IMR-90 (cell line): ENCODE measurements around the gene GOLT1B. TPM values are rescaled to one million over a fixed set of nuclear protein-coding genes. Genes with fewer than 3 reads are reported as not detected.

ENCODE experiments used
- ATAC-seq: fragments of 200-7000 bp; cut with Tn5 transposase; 2 replicates; pipeline ENCODE4 v1.9.1; 2020; ENCODE audit warnings: low read depth, mild to moderate bottlenecking, moderate library complexity
- BruUV-seq: library from RNA; stranded (reverse); fragments of 400-500 nt; replicated peaks from 2 replicates; lab custom pipeline; 2021; lab: Mats Ljungman, UMichigan
- CTCF ChIA-PET: fragments of 300-600 bp; formaldehyde crosslinking; extraction: SDS; loops from one replicate; lab custom pipeline; 2021; ENCODE audit warnings: antibody characterized with exemption; lab: Yijun Ruan, JAX
- POLR2A ChIA-PET: fragments of 300-600 bp; sonication (Branson Sonifier 250); formaldehyde crosslinking; loops from one replicate; lab custom pipeline; 2022; ENCODE audit warnings: antibody characterized with exemption; ENCODE audit not compliant: unreplicated experiment; lab: Charles Lee
- DNase-seq: peaks from one replicate; pipeline ENCODE4 v3.0.0; 2013
- H2AFZ ChIP-seq: replicated peaks from 2 replicates; pipeline ENCODE3; 2013; ENCODE audit warnings: low read length, mild to moderate bottlenecking; ENCODE audit not compliant: poor library complexity
- H2AK5ac ChIP-seq: 2 replicates; pipeline ENCODE4 v1.6.1; 2013; ENCODE audit warnings: low read depth, low read length, inconsistent platforms
- H2AK9ac ChIP-seq: replicated peaks from 2 replicates; pipeline ENCODE3; 2013; ENCODE audit warnings: mild to moderate bottlenecking, low read depth, low read length, moderate library complexity; ENCODE audit not compliant: poor library complexity
- H2BK120ac ChIP-seq: 2 replicates; pipeline ENCODE4 v1.6.1; 2013; ENCODE audit warnings: low read depth, low read length, inconsistent platforms
- H2BK15ac ChIP-seq: 3 replicates; pipeline ENCODE4 v1.6.1; 2013; ENCODE audit warnings: low read depth, low read length, inconsistent platforms
- H2BK20ac ChIP-seq: 2 replicates; pipeline ENCODE4 v1.6.1; 2013; ENCODE audit warnings: low read depth, mild to moderate bottlenecking, inconsistent platforms, low read length, moderate library complexity
- H2BK5ac ChIP-seq: 2 replicates; pipeline ENCODE4 v1.6.1; 2013; ENCODE audit warnings: mild to moderate bottlenecking, low read depth, low read length, inconsistent platforms; ENCODE audit not compliant: poor library complexity, severe bottlenecking
- H3K14ac ChIP-seq: replicated peaks from 2 replicates; pipeline ENCODE4 v1.6.1; 2013; ENCODE audit warnings: low read depth, low read length, inconsistent platforms
- H3K18ac ChIP-seq: 2 replicates; pipeline ENCODE4 v1.6.1; 2013; ENCODE audit warnings: low read depth, low read length, control low read depth
- H3K23ac ChIP-seq: 2 replicates; pipeline ENCODE4 v1.6.1; 2013; ENCODE audit warnings: low read depth, low read length, inconsistent platforms
- H3K27ac ChIP-seq: 2 replicates; pipeline ENCODE4 v1.5.1; 2013; ENCODE audit warnings: mild to moderate bottlenecking, control low read depth, low read length; ENCODE audit not compliant: insufficient read depth
- H3K27me3 ChIP-seq: 2 replicates; pipeline ENCODE4 v1.6.1; 2013; ENCODE audit warnings: low read length; ENCODE audit not compliant: control insufficient read depth, insufficient read depth
- H3K36me3 ChIP-seq: 2 replicates; pipeline ENCODE4 v1.6.1; 2013; ENCODE audit warnings: low read length, mixed read lengths; ENCODE audit not compliant: control insufficient read depth, insufficient read depth
- H3K4ac ChIP-seq: 2 replicates; pipeline ENCODE4 v1.6.1; 2013; ENCODE audit warnings: low read depth, low read length, inconsistent platforms
- H3K4me1 ChIP-seq: 2 replicates; pipeline ENCODE4 v1.6.1; 2013; ENCODE audit warnings: low read length, mixed read lengths; ENCODE audit not compliant: control insufficient read depth, insufficient read depth
- H3K4me2 ChIP-seq: 2 replicates; pipeline ENCODE4 v1.6.1; 2013; ENCODE audit warnings: low read depth, mild to moderate bottlenecking, control low read depth, low read length, moderate library complexity
- H3K4me3 ChIP-seq: 2 replicates; pipeline ENCODE4 v1.5.1; 2013; ENCODE audit warnings: low read depth, mild to moderate bottlenecking, control low read depth, low read length, moderate library complexity; ENCODE audit not compliant: insufficient read depth
- H3K56ac ChIP-seq: 2 replicates; pipeline ENCODE4 v1.6.1; 2013; ENCODE audit warnings: low read length, inconsistent platforms; ENCODE audit not compliant: insufficient read depth; ENCODE audit errors: extremely low read depth
- H3K79me1 ChIP-seq, 2 experiments: 2 replicates each; pipeline ENCODE4 v1.6.1; 2013; ENCODE audit warnings: low read length in 2 of 2, inconsistent platforms in 1 of 2, low read depth in 1 of 2
- H3K9ac ChIP-seq: 2 replicates; pipeline ENCODE4 v1.6.1; 2013; ENCODE audit warnings: low read depth, low read length, control low read depth
- H3K9me1 ChIP-seq: 2 replicates; pipeline ENCODE4 v1.6.1; 2013; ENCODE audit warnings: low read length, inconsistent platforms; ENCODE audit not compliant: insufficient read depth
- H3K9me3 ChIP-seq: 2 replicates; pipeline ENCODE4 v1.6.1; 2013; ENCODE audit warnings: low read length; ENCODE audit not compliant: control insufficient read depth, insufficient read depth
- H4K20me1 ChIP-seq: 2 replicates; pipeline ENCODE4 v1.6.1; 2013; ENCODE audit warnings: low read length, inconsistent platforms; ENCODE audit not compliant: insufficient read depth
- H4K5ac ChIP-seq: 2 replicates; pipeline ENCODE4 v1.6.1; 2013; ENCODE audit warnings: mild to moderate bottlenecking, low read depth, low read length, control low read depth
- H4K8ac ChIP-seq, 2 experiments: 2 replicates each; pipeline ENCODE4 v1.6.1; 2013; ENCODE audit warnings: low read depth in 2 of 2, low read length in 2 of 2, control low read depth in 1 of 2, inconsistent platforms in 1 of 2
- H4K91ac ChIP-seq: 2 replicates; pipeline ENCODE4 v1.6.1; 2013; ENCODE audit warnings: low read depth, low read length, inconsistent platforms; ENCODE audit not compliant: insufficient read depth
- CHD1 ChIP-seq: IDR thresholded peaks from 2 replicates; pipeline ENCODE4 v1.6.1; 2012; ENCODE audit warnings: low read depth, low read length, improper control_type of control experiment
- MAZ ChIP-seq: IDR thresholded peaks from 2 replicates; pipeline ENCODE4 v1.6.1; 2012; ENCODE audit warnings: low read depth, mild to moderate bottlenecking, low read length, improper control_type of control experiment, moderate library complexity, borderline replicate concordance
- NFE2L2 ChIP-seq: fragments of 150-350 bp; IDR thresholded peaks from 2 replicates; pipeline ENCODE4 v1.6.1; 2016; ENCODE audit warnings: low read depth, mild to moderate bottlenecking, low read length
- POLR2A ChIP-seq: IDR thresholded peaks from 2 replicates; pipeline ENCODE4 v1.6.1; 2012; ENCODE audit warnings: mild to moderate bottlenecking, low read depth, low read length
- RAD21 ChIP-seq: IDR thresholded peaks from 2 replicates; pipeline ENCODE4 v1.6.1; 2012; ENCODE audit warnings: low read length, improper control_type of control experiment
- USF2 ChIP-seq: fragments of 150-350 bp; IDR thresholded peaks from 2 replicates; pipeline ENCODE4 v1.6.1; 2017; ENCODE audit warnings: mild to moderate bottlenecking, antibody characterized with exemption, low read length, low read depth
- WGBS, 2 experiments: methylation state at CpG; one replicate each; pipeline versions ENCODE4 v1.1.5 to v1.1.7; 2013; ENCODE audit warnings: missing lambda C conversion rate in 2 of 2; ENCODE audit not compliant: insufficient read length in 1 of 2; ENCODE audit errors: extremely low coverage in 2 of 2; 5-methylcytosine and 5-hydroxymethylcytosine counted together
- dilution Hi-C: fragments of 300-500 bp; cut with HindIII; formaldehyde crosslinking; loops from one replicate; pipeline ENCODE4 v1.14.3; 2018; ENCODE audit warnings: low sequenced_read_pairs; ENCODE audit not compliant: unreplicated experiment
- in situ Hi-C: fragments of 300-500 bp; cut with MboI; formaldehyde crosslinking; loops from 3 replicates; pipeline ENCODE4 v1.14.3; 2019; ENCODE audit warnings: low sequenced_read_pairs, inconsistent platforms, mixed read lengths
- intact Hi-C: fragments of 100-400 bp; cut with micrococcal nuclease; formaldehyde crosslinking; loops from 2 replicates; pipeline ENCODE4 v1.10.0; 2022
- polyA plus RNA-seq, 3 experiments: library from polyadenylated mRNA; depleted of rRNA; stranded (reverse); fragments of >200 nt; gene quantifications; 2 replicates each; pipeline ENCODE4 v1.2.3, GENCODE V29; 2012; ENCODE audit warnings: low replicate concordance in 1 of 3
- total RNA-seq: library from RNA; depleted of rRNA; stranded (reverse); fragments of >200 nt; gene quantifications from 2 replicates; pipeline ENCODE4 v1.2.3, GENCODE V29; 2012

Gene GOLT1B
- total and polyA plus RNA-seq, 2 of the 4 experiments (the other 2 are of a cell fraction): 27.2 to 50.5 TPM

DNA sequence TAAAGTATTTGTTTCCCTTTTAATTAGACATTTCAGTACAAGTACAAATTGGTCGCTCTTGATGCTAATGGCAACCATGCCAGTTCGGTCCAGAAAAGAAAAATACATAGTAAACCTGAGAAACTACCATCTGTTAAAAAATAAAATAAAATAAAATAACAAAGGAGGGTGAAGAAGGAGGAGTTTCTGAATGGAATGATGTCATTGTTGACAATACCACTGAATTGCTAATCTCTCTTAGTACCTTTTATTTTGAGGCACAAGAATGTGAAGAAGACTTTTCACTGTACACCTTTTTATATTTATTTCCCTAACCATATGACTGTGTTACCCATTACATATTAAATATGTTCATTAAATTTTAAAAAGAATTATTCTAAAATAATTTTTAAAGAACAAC lies 44.0 kb downstream of the GOLT1B start:
- H3K18ac ChIP-seq: no peak overlapping the region
- DNase-seq: no peak
- H3K14ac ChIP-seq: no peak overlapping the region
- 0 out of 2 replicates have a peak, but pooled peaks cover 1% of the 10 kb centered on the region for H3K27me3 ChIP-seq
- no peak overlapping the region for H3K4me2 ChIP-seq
- no peak overlapping the region for H4K8ac ChIP-seq
- POLR2A ChIA-PET: no interaction called here
- H3K9ac ChIP-seq: no peak overlapping the region
- WGBS, 2 experiments: no CpG with 5 or more reads among the region's 2 CpGs
- no peak overlapping the region for H2AK9ac ChIP-seq
- no peak overlapping the region for H4K5ac ChIP-seq
- CTCF ChIA-PET: no interaction called here
- H2BK15ac ChIP-seq: no peak overlapping the region
- no peak overlapping the region for H3K4ac ChIP-seq
- no peak overlapping the region for H4K91ac ChIP-seq
- no peak for ATAC-seq
- no peak overlapping the region for H2BK120ac ChIP-seq
- BruUV-seq: no TSS peak
- H3K4me1 ChIP-seq: no peaks in the 10 kb centered on the region
- no peak overlapping the region for H2BK20ac ChIP-seq
- in situ Hi-C loops: no loop called here
- no peaks in the 10 kb centered on the region for H3K79me1 ChIP-seq
- no peak overlapping the region for H2BK5ac ChIP-seq
- no peaks in the 10 kb centered on the region for H4K20me1 ChIP-seq
- intact Hi-C loops: no loop called here
- no peak overlapping the region for H3K56ac ChIP-seq
- H3K36me3 ChIP-seq: no peaks in the 10 kb centered on the region
- no peaks in the 10 kb centered on the region for H3K9me3 ChIP-seq
- no peak overlapping the region for H2AFZ ChIP-seq
- no peak overlapping the region for H3K23ac ChIP-seq
- H3K27ac ChIP-seq: no peak overlapping the region
- H2AK5ac ChIP-seq: no peak overlapping the region
- TF ChIP-seq POLR2A (no peak), MAZ (no peak), NFE2L2 (no peak), CHD1 (no peak), RAD21 (no peak), USF2 (no peak)
- H3K9me1 ChIP-seq: no peaks in the 10 kb centered on the region
- H3K4me3 ChIP-seq: no peak overlapping the region
- dilution Hi-C loops: no loop called here
